HepG2 (cell line): ENCODE data around the gene NIP7. TPM values are rescaled to one million over a fixed set of nuclear protein-coding genes. Genes with fewer than 3 reads are reported as not detected.

Experiments
- GMEB1 ChIP-seq: sonication (generic); formaldehyde crosslinking; IDR thresholded peaks from 2 replicates; pipeline ENCODE4 v1.5.1; 2020; ENCODE audit warnings: missing genetic modification reagents, mild to moderate bottlenecking, borderline replicate concordance
- NKX3-1 ChIP-seq: sonication (generic); formaldehyde crosslinking; IDR thresholded peaks from 2 replicates; pipeline ENCODE4 v1.5.0; 2020; ENCODE audit warnings: missing genetic modification reagents
- PAXIP1 ChIP-seq: sonication (generic); formaldehyde crosslinking; conservative IDR thresholded peaks from 2 replicates; pipeline ENCODE4 v1.4.0; 2020; ENCODE audit warnings: mild to moderate bottlenecking, missing genetic modification reagents, moderate library complexity
- TFDP1 ChIP-seq: IDR thresholded peaks from 2 replicates; pipeline ENCODE4 v1.6.1; 2016; ENCODE audit warnings: missing compliant biosample characterization, missing genetic modification reagents, borderline replicate concordance
- THAP7 ChIP-seq: sonication (generic); formaldehyde crosslinking; IDR thresholded peaks from 2 replicates; pipeline ENCODE4 v1.8.1; 2023; ENCODE audit warnings: mild to moderate bottlenecking, missing genetic modification reagents
- TOE1 ChIP-seq: sonication (generic); formaldehyde crosslinking; IDR thresholded peaks from 2 replicates; pipeline ENCODE4 v1.4.0; 2020; ENCODE audit warnings: mild to moderate bottlenecking, missing genetic modification reagents
- ZBTB7B ChIP-seq: sonication (generic); formaldehyde crosslinking; IDR thresholded peaks from 2 replicates; pipeline ENCODE4 v1.4.0; 2020; ENCODE audit warnings: missing genetic modification reagents
- ZNF441 ChIP-seq: sonication (generic); formaldehyde crosslinking; IDR thresholded peaks from 2 replicates; pipeline ENCODE4 v1.7.0; 2021; ENCODE audit warnings: missing genetic modification reagents, borderline replicate concordance
- ZNF674 ChIP-seq: sonication (generic); formaldehyde crosslinking; IDR thresholded peaks from 2 replicates; pipeline ENCODE4 v1.5.0; 2020; ENCODE audit warnings: low read depth, mild to moderate bottlenecking, missing genetic modification reagents
- ZNF687 ChIP-seq: sonication (generic); formaldehyde crosslinking; IDR thresholded peaks from 2 replicates; pipeline ENCODE4 v1.5.1; 2020; ENCODE audit warnings: mild to moderate bottlenecking, missing genetic modification reagents, moderate library complexity
- polyA plus RNA-seq, 8 experiments: library from polyadenylated mRNA; depleted of rRNA in 3 of 8; stranded (reverse) in 7 of 8; unstranded in 1 of 8; fragments of >200 nt; fragmentation: Illumina TruSeq in 4 of 8; extraction: Trizol in 4 of 8; gene quantifications; 2 replicates each; pipeline versions ENCODE4 v1.2.1 to v1.2.3, GENCODE V29; 2011 to 2016; ENCODE audit warnings: low read depth in 4 of 8, missing spikeins in 1 of 8, mixed read lengths in 1 of 8; ENCODE audit not compliant: insufficient read depth in 1 of 8
- total RNA-seq, 5 experiments: library from RNA; depleted of rRNA; stranded (reverse); fragments of >200 nt; fragmentation: Illumina TruSeq; extraction: Trizol; gene quantifications; 2 replicates each; pipeline ENCODE4 v1.2.3, GENCODE V29; 2016; ENCODE audit warnings: low read depth in 1 of 5

The NIP7 gene
- total and polyA plus RNA-seq, 2 of the 13 experiments (the other 11 are each of a cell fraction or from before 2014, with no cell fraction given): 15.3 to 114 TPM

- 0 out of 2 replicates have a peak, but pooled peaks have one; percentile 28 for TF ChIP-seq ZNF687 (CRISPR knock-in tag)
- no peak for TF ChIP-seq THAP7 (CRISPR knock-in tag)
- TF ChIP-seq GMEB1 (CRISPR knock-in tag): no peak
- TF ChIP-seq TOE1 (CRISPR knock-in tag): no peak
- TF ChIP-seq ZBTB7B (CRISPR knock-in tag): no peak
- TF ChIP-seq TFDP1 (CRISPR knock-in tag): no peak
- peak; percentile 45; the same call in 1 of the 2 replicates for TF ChIP-seq NKX3-1 (CRISPR knock-in tag)
- no peak for TF ChIP-seq ZNF441 (CRISPR knock-in tag)
- peak; percentile 35; the same call in 1 of the 2 replicates for TF ChIP-seq PAXIP1
- TF ChIP-seq ZNF674 (CRISPR knock-in tag): no peak
Observed at GRCh38 chr16:69350536-69351133, 11.1 kb downstream of the NIP7 start (continued).
